Activated CD4-positive, alpha-beta memory T cell treated with anti-CD3 and anti-CD28 coated beads, Interleukin-2, amount 10 ng/mL, durations not matched to agents 7 days and 5 days (primary cell): ENCODE measurements around the gene OR9A4. TPM values are rescaled to one million over a fixed set of nuclear protein-coding genes. Genes with fewer than 3 reads are reported as not detected.
"Not testable (repeated sequence)": the region's sequence is repeated elsewhere in the genome, so short reads cannot be mapped to it uniquely, and the experiment has no call there.

Experiments
- CTCF ChIA-PET: fragments of 350-600 bp; sonication (Branson Sonifier 250); formaldehyde crosslinking; loops from one replicate; lab custom pipeline; 2021; ENCODE audit warnings: antibody characterized with exemption, inconsistent platforms; lab: Charles Lee
- POLR2A ChIA-PET: fragments of 350-600 bp; sonication (Branson Sonifier 250); formaldehyde crosslinking; loops from one replicate; lab custom pipeline; 2021; ENCODE audit warnings: antibody characterized with exemption; lab: Charles Lee
- DNase-seq: peaks from one replicate; pipeline ENCODE4 v3.0.0-alpha.2; 2020
- H3K27ac Mint-ChIP-seq: one replicate; pipeline ENCODE4 v1.8.0; 2021; ENCODE audit warnings: mild to moderate bottlenecking, mixed read lengths
- H3K27me3 Mint-ChIP-seq: one replicate; pipeline ENCODE4 v1.8.0; 2021; ENCODE audit warnings: mixed read lengths
- H3K36me3 Mint-ChIP-seq: one replicate; pipeline ENCODE4 v1.8.0; 2021; ENCODE audit warnings: low read depth, mixed read lengths
- H3K4me1 Mint-ChIP-seq: one replicate; pipeline ENCODE4 v1.8.0; 2021; ENCODE audit warnings: mixed read lengths
- H3K4me3 Mint-ChIP-seq: one replicate; pipeline ENCODE4 v1.8.0; 2021; ENCODE audit warnings: mild to moderate bottlenecking, mixed read lengths
- H3K9me3 Mint-ChIP-seq: one replicate; pipeline ENCODE4 v1.8.0; 2021; ENCODE audit warnings: mixed read lengths
- total RNA-seq, 2 experiments: library from RNA; stranded (reverse); gene quantifications; one replicate each; pipeline ENCODE4 v1.2.3, GENCODE V29; 2021

Gene OR9A4, protein sequence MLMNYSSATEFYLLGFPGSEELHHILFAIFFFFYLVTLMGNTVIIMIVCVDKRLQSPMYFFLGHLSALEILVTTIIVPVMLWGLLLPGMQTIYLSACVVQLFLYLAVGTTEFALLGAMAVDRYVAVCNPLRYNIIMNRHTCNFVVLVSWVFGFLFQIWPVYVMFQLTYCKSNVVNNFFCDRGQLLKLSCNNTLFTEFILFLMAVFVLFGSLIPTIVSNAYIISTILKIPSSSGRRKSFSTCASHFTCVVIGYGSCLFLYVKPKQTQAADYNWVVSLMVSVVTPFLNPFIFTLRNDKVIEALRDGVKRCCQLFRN
- total RNA-seq: not detected

DNA sequence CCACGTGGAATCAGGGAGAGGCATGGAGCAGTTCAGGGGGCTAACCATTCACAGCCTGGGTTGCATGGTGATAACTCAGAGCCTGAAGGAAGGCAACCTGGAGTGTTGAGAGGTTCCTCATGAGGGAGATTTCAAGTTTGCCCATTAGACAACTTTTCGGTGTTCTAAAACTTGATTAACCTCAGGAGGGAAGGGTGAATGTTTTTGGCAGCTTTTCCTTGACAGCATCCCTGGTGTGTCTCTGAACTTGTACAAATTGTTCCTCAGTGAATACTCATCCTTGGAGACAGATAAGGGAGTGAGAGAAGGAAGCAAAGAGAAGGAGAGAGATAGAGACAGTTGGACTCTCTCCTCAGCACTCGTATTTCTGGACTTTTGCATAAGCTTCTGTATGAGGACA is at the start of gene OR9A4:
OR9A4 (plus strand) TSS at position 301 of the 400 bp plus-strand sequence. CDS start 2,477 bp downstream, outside the sequence.
- H3K36me3 Mint-ChIP-seq: no peaks in the 10 kb centered on the region
- no peak within 1 kb of the TSS for H3K4me3 Mint-ChIP-seq
- POLR2A ChIA-PET: no interaction called here
- H3K9me3 Mint-ChIP-seq: peaks cover 2% of the 10 kb centered on the region
- H3K27me3 Mint-ChIP-seq: no peaks in the 10 kb centered on the region
- no peak within 1 kb of the TSS for H3K27ac Mint-ChIP-seq
- CTCF ChIA-PET: no interaction called here
- no peak for DNase-seq
- no peaks in the 10 kb centered on the region for H3K4me1 Mint-ChIP-seq

- no peak overlapping the region for H3K27ac Mint-ChIP-seq
- no peaks in the 10 kb centered on the region for H3K27me3 Mint-ChIP-seq
- no peak overlapping the region for H3K4me3 Mint-ChIP-seq
- no peak for DNase-seq
- ChIA-PET POLR2A (no interaction called here), CTCF (no interaction called here)
- H3K36me3 Mint-ChIP-seq: no peaks in the 10 kb centered on the region
- no peaks in the 10 kb centered on the region for H3K9me3 Mint-ChIP-seq
- no peaks in the 10 kb centered on the region for H3K4me1 Mint-ChIP-seq
Observed at GRCh38 chr7:141866974-141867373, 49.2 kb upstream of the OR9A4 start.

- DNase-seq: no peak
- no peak overlapping the region for H3K27ac Mint-ChIP-seq
- no peaks in the 10 kb centered on the region for H3K4me1 Mint-ChIP-seq
- ChIA-PET CTCF (no interaction called here), POLR2A (no interaction called here)
- H3K36me3 Mint-ChIP-seq: no peaks in the 10 kb centered on the region
- H3K9me3 Mint-ChIP-seq: no peaks in the 10 kb centered on the region
- H3K4me3 Mint-ChIP-seq: no peak overlapping the region
- H3K27me3 Mint-ChIP-seq: no peaks in the 10 kb centered on the region
Observed at GRCh38 chr7:141872931-141873330, 43.3 kb upstream of the OR9A4 start.

DNA sequence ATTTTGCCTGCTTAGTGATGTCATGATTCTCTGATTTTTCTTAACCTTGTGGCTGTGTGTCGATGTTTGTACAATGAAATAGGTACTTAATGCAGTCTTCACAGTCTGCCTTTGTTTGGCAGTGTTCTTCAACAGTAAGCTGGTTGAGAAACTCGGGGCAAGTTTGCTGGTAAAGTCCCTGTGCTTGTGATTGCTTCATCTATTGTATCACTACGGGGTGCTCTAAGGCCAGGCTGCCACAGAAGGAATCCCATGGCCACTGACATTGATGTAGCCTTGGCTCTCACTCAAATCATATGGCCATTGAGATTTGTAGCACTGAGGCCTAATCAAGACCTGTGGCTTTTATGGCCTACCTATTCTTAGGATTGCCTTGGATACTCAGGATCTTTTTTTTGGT is 41.4 kb upstream of the OR9A4 start:
- POLR2A ChIA-PET: interaction anchor here (0.6 kb wide), 1 partner anchor 453 kb away, joined by 3 read pairs; no protein-coding TSS in a partner anchor
- DNase-seq: no peak
- no peaks in the 10 kb centered on the region for H3K9me3 Mint-ChIP-seq
- no peaks in the 10 kb centered on the region for H3K27me3 Mint-ChIP-seq
- no peaks in the 10 kb centered on the region for H3K36me3 Mint-ChIP-seq
- CTCF ChIA-PET: no interaction called here
- no peak overlapping the region for H3K27ac Mint-ChIP-seq
- no peak overlapping the region for H3K4me3 Mint-ChIP-seq
- H3K4me1 Mint-ChIP-seq: no peaks in the 10 kb centered on the region

GRCh38 chr7:141875453-141875852 is 40.7 kb upstream of the OR9A4 start:
- Mint-ChIP-seq H3K9me3 (no peaks in the 10 kb centered on the region), H3K27ac (no peak overlapping the region), H3K36me3 (no peaks in the 10 kb centered on the region), H3K4me3 (no peak overlapping the region), H3K4me1 (no peaks in the 10 kb centered on the region), H3K27me3 (no peaks in the 10 kb centered on the region)
- POLR2A ChIA-PET: no interaction called here
- CTCF ChIA-PET: no interaction called here
- no peak for DNase-seq

DNA sequence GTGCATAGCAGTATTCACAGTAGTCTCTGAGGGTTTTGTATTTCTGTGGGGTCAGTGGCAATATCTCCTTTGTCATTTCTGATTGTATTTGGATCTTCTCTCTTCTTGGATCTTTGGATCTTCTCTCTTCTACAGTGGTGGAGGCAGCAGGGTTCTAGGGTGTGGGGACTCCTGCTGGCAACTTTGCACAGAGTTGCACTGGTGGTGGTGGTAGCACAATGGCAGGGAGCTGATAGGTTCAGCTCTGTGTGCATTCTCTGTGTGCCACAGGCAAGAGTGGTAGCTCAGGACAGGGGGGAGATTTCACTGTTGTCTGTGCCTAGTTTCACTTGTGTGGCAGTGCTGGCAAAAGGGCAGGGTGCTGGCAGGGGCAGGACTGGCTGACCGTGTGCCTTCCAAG is 39.8 kb upstream of the OR9A4 start:
- DNase-seq: no peak
- ChIA-PET CTCF (no interaction called here), POLR2A (no interaction called here)
- Mint-ChIP-seq H3K4me1 (no peaks in the 10 kb centered on the region), H3K27me3 (no peaks in the 10 kb centered on the region), H3K36me3 (no peaks in the 10 kb centered on the region), H3K4me3 (no peak overlapping the region), H3K27ac (no peak overlapping the region), H3K9me3 (no peaks in the 10 kb centered on the region)

- CTCF ChIA-PET: no interaction called here
- POLR2A ChIA-PET: no interaction called here
- H3K4me1 Mint-ChIP-seq: no peaks in the 10 kb centered on the region
Observed at GRCh38 chr7:141877365-141877764, 38.8 kb upstream of the OR9A4 start.

GRCh38 chr7:141880960-141881359 is 35.2 kb upstream of the OR9A4 start:
- CTCF ChIA-PET: no interaction called here
- POLR2A ChIA-PET: no interaction called here
- H3K27me3 Mint-ChIP-seq: no peaks in the 10 kb centered on the region

More at GRCh38 chr7:141877365-141877764, 38.8 kb upstream of the OR9A4 start:
- H3K27me3 Mint-ChIP-seq: no peaks in the 10 kb centered on the region
- no peak overlapping the region for H3K4me3 Mint-ChIP-seq
- H3K36me3 Mint-ChIP-seq: no peaks in the 10 kb centered on the region
- no peak overlapping the region for H3K27ac Mint-ChIP-seq
- H3K9me3 Mint-ChIP-seq: peaks cover 2% of the 10 kb centered on the region
- DNase-seq: no peak

DNA sequence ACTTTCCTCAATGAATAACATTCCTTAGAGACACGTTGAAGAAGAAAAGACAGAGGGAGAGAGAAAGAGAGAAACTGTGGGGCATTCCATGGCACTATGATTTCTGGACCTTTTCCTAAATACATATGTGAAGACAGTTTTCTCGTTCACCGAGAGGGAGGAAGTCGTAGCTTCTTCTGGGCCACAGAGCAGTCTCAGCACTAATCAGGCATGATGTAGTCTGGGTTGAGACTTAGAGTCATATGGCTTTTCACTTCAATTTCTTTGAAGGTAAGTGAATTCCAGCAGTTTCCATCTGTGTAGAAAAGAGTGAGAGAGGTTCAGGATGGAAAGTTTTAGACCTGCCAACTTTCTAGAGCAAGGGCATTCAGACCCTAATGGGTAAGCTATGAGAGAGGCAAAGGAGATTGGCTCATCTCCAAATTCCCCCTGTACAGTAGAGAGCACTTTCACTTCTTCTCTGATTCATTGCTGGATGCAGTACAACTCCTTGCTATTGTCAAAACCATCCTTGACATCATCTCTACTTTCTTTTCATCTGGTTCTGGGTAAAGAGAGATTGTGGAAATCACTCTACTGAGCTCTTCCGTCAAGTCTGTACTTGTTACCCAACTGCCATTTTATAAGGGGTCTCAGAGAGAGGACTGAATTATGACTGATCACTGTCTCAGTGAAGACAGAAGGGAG is 31.5 kb upstream of the OR9A4 start:
- no peak overlapping the region for H3K4me3 Mint-ChIP-seq
- peaks cover 2% of the 10 kb centered on the region for H3K9me3 Mint-ChIP-seq
- H3K27me3 Mint-ChIP-seq: no peaks in the 10 kb centered on the region
- ChIA-PET POLR2A (no interaction called here), CTCF (no interaction called here)
- DNase-seq: no peak
- no peak overlapping the region for H3K27ac Mint-ChIP-seq
- no peaks in the 10 kb centered on the region for H3K4me1 Mint-ChIP-seq
- H3K36me3 Mint-ChIP-seq: no peaks in the 10 kb centered on the region

More at GRCh38 chr7:141880960-141881359, 35.2 kb upstream of the OR9A4 start:
- no peak overlapping the region for H3K27ac Mint-ChIP-seq
- H3K9me3 Mint-ChIP-seq: peaks cover 2% of the 10 kb centered on the region
- no peaks in the 10 kb centered on the region for H3K36me3 Mint-ChIP-seq
- H3K4me3 Mint-ChIP-seq: no peak overlapping the region
- H3K4me1 Mint-ChIP-seq: no peaks in the 10 kb centered on the region
- no peak for DNase-seq

DNA sequence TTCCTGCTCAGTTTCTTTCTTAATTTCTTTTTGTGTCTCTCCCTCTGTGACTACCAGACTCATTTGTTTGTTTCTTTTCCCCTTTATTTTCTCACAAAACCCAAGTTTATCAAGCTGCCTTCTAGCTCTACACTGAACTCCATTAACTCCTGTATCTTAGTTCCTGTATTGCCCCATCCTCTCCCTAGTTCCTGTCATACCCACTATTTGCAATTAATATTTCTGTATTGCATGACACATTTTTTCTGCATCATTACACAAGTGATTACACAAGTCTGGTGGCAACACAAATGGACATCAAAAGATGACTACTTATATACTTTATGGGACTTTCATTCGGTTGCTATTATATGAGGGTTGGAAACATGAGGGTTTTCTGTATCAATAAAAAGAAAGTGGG is 26.9 kb upstream of the OR9A4 start:
- Mint-ChIP-seq H3K27ac (no peak overlapping the region), H3K9me3 (no peaks in the 10 kb centered on the region), H3K4me1 (no peaks in the 10 kb centered on the region), H3K27me3 (no peaks in the 10 kb centered on the region), H3K36me3 (no peaks in the 10 kb centered on the region), H3K4me3 (no peak overlapping the region)
- no peak for DNase-seq
- ChIA-PET POLR2A (no interaction called here), CTCF (no interaction called here)

GRCh38 chr7:141891336-141891735 is 24.9 kb upstream of the OR9A4 start:
- POLR2A ChIA-PET: no interaction called here
- CTCF ChIA-PET: no interaction called here
- Mint-ChIP-seq H3K27me3 (no peaks in the 10 kb centered on the region), H3K4me1 (no peaks in the 10 kb centered on the region), H3K9me3 (no peaks in the 10 kb centered on the region), H3K27ac (no peak overlapping the region), H3K36me3 (no peaks in the 10 kb centered on the region), H3K4me3 (no peak overlapping the region)
- no peak for DNase-seq

DNA sequence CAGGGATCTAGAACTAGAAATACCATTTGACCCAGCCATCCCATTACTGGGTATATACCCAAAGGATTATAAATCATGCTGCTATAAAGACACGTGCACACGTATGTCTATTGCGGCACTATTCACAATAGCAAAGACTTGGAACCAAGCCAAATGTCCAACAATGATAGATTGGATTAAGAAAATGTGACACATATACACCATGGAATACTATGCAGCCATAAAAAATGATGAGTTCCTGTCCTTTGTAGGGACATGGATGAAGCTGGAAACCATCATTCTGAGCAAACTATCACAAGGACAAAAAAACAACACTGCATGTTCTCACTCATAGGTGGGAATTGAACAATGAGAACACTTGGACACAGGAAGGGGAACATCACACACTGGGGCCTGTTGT is 16.8 kb upstream of the OR9A4 start:
- H3K27me3 Mint-ChIP-seq, H3K27ac Mint-ChIP-seq, DNase-seq, CTCF ChIA-PET, POLR2A ChIA-PET, H3K4me3 Mint-ChIP-seq, H3K4me1 Mint-ChIP-seq, H3K36me3 Mint-ChIP-seq, H3K9me3 Mint-ChIP-seq: not testable (repeated sequence)

DNA sequence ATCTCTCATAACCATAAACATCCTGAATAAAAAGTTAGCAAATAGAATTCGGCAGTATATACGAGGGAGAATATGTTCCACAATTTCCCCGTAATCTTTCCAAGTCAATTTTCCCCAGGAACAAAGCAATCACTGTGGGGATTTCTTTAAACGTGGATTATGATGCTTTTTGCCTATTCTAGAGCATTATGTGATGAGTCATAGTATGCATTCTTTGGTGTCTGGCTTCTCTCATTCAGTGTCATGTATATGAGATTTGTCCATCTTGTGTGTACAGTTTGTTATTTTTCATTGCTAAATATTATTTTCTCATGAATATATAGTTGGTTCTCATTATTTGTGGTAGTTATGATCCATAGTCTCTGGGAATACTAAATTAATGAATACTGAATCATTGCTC is 9.9 kb upstream of the OR9A4 start:
- POLR2A ChIA-PET: no interaction called here
- DNase-seq: no peak
- H3K9me3 Mint-ChIP-seq: no peaks in the 10 kb centered on the region
- no peak overlapping the region for H3K4me3 Mint-ChIP-seq
- H3K27ac Mint-ChIP-seq: no peak overlapping the region
- peaks cover 3% of the 10 kb centered on the region for H3K27me3 Mint-ChIP-seq
- H3K4me1 Mint-ChIP-seq: no peaks in the 10 kb centered on the region
- no peaks in the 10 kb centered on the region for H3K36me3 Mint-ChIP-seq
- CTCF ChIA-PET: no interaction called here

DNA sequence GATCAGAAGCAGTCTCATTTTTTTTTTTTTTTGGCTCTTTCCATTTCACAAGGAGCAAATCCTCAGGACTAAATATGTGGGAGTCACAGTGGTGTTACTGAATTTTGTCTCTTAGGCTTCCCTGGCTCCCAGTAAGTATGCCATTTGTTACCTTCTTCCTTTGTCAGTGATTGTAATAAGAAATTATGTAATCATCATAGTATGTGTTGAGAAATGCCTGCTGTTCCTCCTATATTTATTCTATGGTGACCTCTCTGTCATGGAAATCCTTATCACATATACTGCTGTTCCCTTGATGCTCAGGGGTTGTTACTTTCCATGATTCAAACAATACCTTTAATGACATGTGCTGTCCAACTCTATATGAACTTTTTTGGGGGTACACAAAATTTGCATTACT is 4.8 kb upstream of the OR9A4 start:
- no peak overlapping the region for H3K4me3 Mint-ChIP-seq
- no peak for DNase-seq
- ChIA-PET CTCF (no interaction called here), POLR2A (no interaction called here)
- no peaks in the 10 kb centered on the region for H3K27me3 Mint-ChIP-seq
- H3K4me1 Mint-ChIP-seq: no peaks in the 10 kb centered on the region
- no peaks in the 10 kb centered on the region for H3K36me3 Mint-ChIP-seq
- H3K9me3 Mint-ChIP-seq: no peaks in the 10 kb centered on the region
- H3K27ac Mint-ChIP-seq: no peak overlapping the region
